K562 (cell line): ENCODE measurements around the gene CTDNEP1.

Experiments used
- HNRNPH1 ChIP-seq: fragments of 200-400 bp; formaldehyde crosslinking; optimal IDR thresholded peaks from 2 replicates; pipeline ENCODE3; 2017; ENCODE audit warnings: low read depth, mild to moderate bottlenecking, low read length, moderate library complexity
- ILF3 ChIP-seq: fragments of 450-650 bp; IDR thresholded peaks from 2 replicates; pipeline ENCODE4 v1.6.1; 2018; ENCODE audit warnings: antibody characterized with exemption, mild to moderate bottlenecking, moderate library complexity, borderline replicate concordance
- MEIS2 ChIP-seq: fragments of 450-650 bp; IDR thresholded peaks from 2 replicates; pipeline ENCODE4 v1.6.1; 2014; ENCODE audit warnings: mild to moderate bottlenecking; ENCODE audit not compliant: partially characterized antibody
- POLR2A ChIP-seq: fragments of 450-650 bp; conservative IDR thresholded peaks from 2 replicates; pipeline ENCODE4 v1.6.1; 2016
- RAD21 ChIP-seq, 2 experiments: fragments of 250-450 bp in 1 of 2; fragments of 450-650 bp in 1 of 2; sonication (Bioruptor Pico) in 1 of 2; formaldehyde crosslinking in 1 of 2; IDR thresholded peaks in 1 of 2; conservative IDR thresholded peaks in 1 of 2; 2 replicates each; pipeline versions ENCODE4 v1.4.0 to v1.8.0; 2020 to 2022; ENCODE audit warnings: mild to moderate bottlenecking in 2 of 2, moderate library complexity in 1 of 2
- TF ChIP-seq, protein P1 (sequence below): fragments of 250-450 bp; sonication (Bioruptor Pico); IDR thresholded peaks from 2 replicates; pipeline ENCODE4 v1.5.0; 2021; ENCODE audit warnings: mild to moderate bottlenecking, borderline replicate concordance

- TF ChIP-seq, protein P1, sequence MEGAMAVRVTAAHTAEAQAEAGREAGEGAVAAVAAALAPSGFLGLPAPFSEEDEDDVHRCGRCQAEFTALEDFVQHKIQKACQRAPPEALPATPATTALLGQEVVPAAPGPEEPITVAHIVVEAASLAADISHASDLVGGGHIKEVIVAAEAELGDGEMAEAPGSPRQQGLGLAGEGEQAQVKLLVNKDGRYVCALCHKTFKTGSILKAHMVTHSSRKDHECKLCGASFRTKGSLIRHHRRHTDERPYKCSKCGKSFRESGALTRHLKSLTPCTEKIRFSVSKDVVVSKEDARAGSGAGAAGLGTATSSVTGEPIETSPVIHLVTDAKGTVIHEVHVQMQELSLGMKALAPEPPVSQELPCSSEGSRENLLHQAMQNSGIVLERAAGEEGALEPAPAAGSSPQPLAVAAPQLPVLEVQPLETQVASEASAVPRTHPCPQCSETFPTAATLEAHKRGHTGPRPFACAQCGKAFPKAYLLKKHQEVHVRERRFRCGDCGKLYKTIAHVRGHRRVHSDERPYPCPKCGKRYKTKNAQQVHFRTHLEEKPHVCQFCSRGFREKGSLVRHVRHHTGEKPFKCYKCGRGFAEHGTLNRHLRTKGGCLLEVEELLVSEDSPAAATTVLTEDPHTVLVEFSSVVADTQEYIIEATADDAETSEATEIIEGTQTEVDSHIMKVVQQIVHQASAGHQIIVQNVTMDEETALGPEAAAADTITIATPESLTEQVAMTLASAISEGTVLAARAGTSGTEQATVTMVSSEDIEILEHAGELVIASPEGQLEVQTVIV, result no peak
- TF ChIP-seq POLR2A (no peak), HNRNPH1 (no peak), ILF3 (no peak), MEIS2 (no peak), RAD21 (CRISPR knock-in tag; conservative IDR thresholded peaks at IDR 0.05 in 1 of 2, IDR thresholded peaks at IDR 0.05 in 1 of 2) (no peak)
Measured at GRCh38 chr17:7248796-7249195, 2.7 kb downstream of the CTDNEP1 start.
